WI38 (cell line): Measurements from ENCODE around the gene MED25.

Experiments
- H3K4me3 ChIP-seq: 2 replicates; pipeline ENCODE4 v1.5.1; 2011; ENCODE audit warnings: low read depth, mild to moderate bottlenecking, control low read depth, low read length
- CTCF ChIP-seq: IDR thresholded peaks from 2 replicates; pipeline ENCODE4 v1.5.1; 2012; ENCODE audit warnings: low read depth, mild to moderate bottlenecking, control low read depth, low read length

Gene MED25

GRCh38 chr19:49830766-49831165 is 12.7 kb downstream of the MED25 start:
- no peak overlapping the region for H3K4me3 ChIP-seq
- no peak for TF ChIP-seq CTCF

- H3K4me3 ChIP-seq, result no peak overlapping the region
- TF ChIP-seq CTCF, result no peak
Observed at GRCh38 chr19:49831592-49831991, 13.5 kb downstream of the MED25 start.

GRCh38 chr19:49832556-49832955 is 14.5 kb downstream of the MED25 start:
- no peak for TF ChIP-seq CTCF
- no peak overlapping the region for H3K4me3 ChIP-seq

GRCh38 chr19:49833599-49833998 is 15.5 kb downstream of the MED25 start:
- no peak for TF ChIP-seq CTCF
- H3K4me3 ChIP-seq, result no peak overlapping the region

- H3K4me3 ChIP-seq, result no peak overlapping the region
- no peak for TF ChIP-seq CTCF
Observed at GRCh38 chr19:49835562-49835961, 17.5 kb downstream of the MED25 start.

GRCh38 chr19:49836176-49837008 is 18.3 kb downstream of the MED25 start:
- no peak for TF ChIP-seq CTCF
- H3K4me3 ChIP-seq, result no peak overlapping the region

GRCh38 chr19:49837009-49837310 is 18.9 kb downstream of the MED25 start:
- H3K4me3 ChIP-seq, result no peak overlapping the region
- no peak for TF ChIP-seq CTCF
